NCI-H187 treated with DMSO at 0.1 percent for 48 hours (cell line): ENCODE results near the gene UBFD1.
"Not testable (repeated sequence)": the region's sequence is repeated elsewhere in the genome, so short reads cannot be mapped to it uniquely, and the experiment has no call there.

Source experiments
- DNase-seq: peaks from one replicate; lab custom pipeline; 2025; lab: John Stamatoyannopoulos, UW

UBFD1 gene

GRCh38 chr16:23567602-23568001 is 10.1 kb downstream of the UBFD1 start:
- no peak for DNase-seq

- DNase-seq = no peak
Observed at GRCh38 chr16:23570992-23571632, 13.6 kb downstream of the UBFD1 start.

GRCh38 chr16:23571895-23572294 is 14.4 kb downstream of the UBFD1 start:
- no peak for DNase-seq

- no peak for DNase-seq
Observed at GRCh38 chr16:23572394-23572793, 14.9 kb downstream of the UBFD1 start.

- no peak for DNase-seq
Observed at GRCh38 chr16:23573817-23574216, 16.3 kb downstream of the UBFD1 start.

- no peak for DNase-seq
Observed at GRCh38 chr16:23575834-23576233, 18.3 kb downstream of the UBFD1 start.

- no peak for DNase-seq
Observed at GRCh38 chr16:23577493-23577892, 20.0 kb downstream of the UBFD1 start.

GRCh38 chr16:23578101-23578830 is 20.7 kb downstream of the UBFD1 start:
- no peak for DNase-seq

GRCh38 chr16:23579371-23579770 is 21.8 kb downstream of the UBFD1 start:
- DNase-seq = no peak

GRCh38 chr16:23580391-23580790 is 22.9 kb downstream of the UBFD1 start:
- no peak for DNase-seq

GRCh38 chr16:23581764-23582163 is 24.2 kb downstream of the UBFD1 start:
- no peak for DNase-seq

GRCh38 chr16:23583271-23583670 is 25.7 kb downstream of the UBFD1 start:
- not testable (repeated sequence) for DNase-seq

- no peak for DNase-seq
Observed at GRCh38 chr16:23584186-23585076, 26.9 kb downstream of the UBFD1 start.

- no peak for DNase-seq
Observed at GRCh38 chr16:23587726-23588125, 30.2 kb downstream of the UBFD1 start.

GRCh38 chr16:23590181-23590580 is 32.7 kb downstream of the UBFD1 start:
- no peak for DNase-seq

GRCh38 chr16:23594186-23594585 is 36.7 kb downstream of the UBFD1 start:
- no peak for DNase-seq

GRCh38 chr16:23595246-23595950 is 37.9 kb downstream of the UBFD1 start:
- DNase-seq = no peak

- DNase-seq = peak; percentile 1
Observed at GRCh38 chr16:23595951-23596720, 38.6 kb downstream of the UBFD1 start, which contains the start of gene NDUFAB1. Gene NDUFAB1 (minus strand): TSS chr16:23596316. CDS start chr16:23596290, 26 bp downstream.

- DNase-seq = no peak
Observed at GRCh38 chr16:23597003-23597756, 39.7 kb downstream of the UBFD1 start.

GRCh38 chr16:23607726-23608125 is 50.2 kb downstream of the UBFD1 start:
- no peak for DNase-seq
